HG03469 (cell line): ENCODE data around the gene NFKBIZ.
"Not testable (repeated sequence)": the region's sequence is repeated elsewhere in the genome, so short reads cannot be mapped to it uniquely, and the experiment has no call there.

Experiments used
- ATAC-seq: cut with Tn5 transposase; IDR thresholded peaks from one replicate; pipeline ENCODE4 v1.9.1; 2021; ENCODE audit warnings: mild to moderate bottlenecking, moderate library complexity, moderate number of reproducible peaks; ENCODE audit not compliant: unreplicated experiment

The NFKBIZ gene

GRCh38 chr3:101850246-101851051 lies 1.1 kb downstream of the NFKBIZ start:
- peak; percentile 23 for ATAC-seq

- no peak for ATAC-seq
Observed at GRCh38 chr3:101851072-101851770, 1.9 kb downstream of the NFKBIZ start.

- ATAC-seq: no peak
Observed at GRCh38 chr3:101851850-101852714, 2.8 kb downstream of the NFKBIZ start.

GRCh38 chr3:101852983-101853840 lies 3.9 kb downstream of the NFKBIZ start:
- ATAC-seq: no peak

- no peak for ATAC-seq
Observed at GRCh38 chr3:101853982-101854381, 4.7 kb downstream of the NFKBIZ start.

- no peak for ATAC-seq
Observed at GRCh38 chr3:101854608-101855304, 5.4 kb downstream of the NFKBIZ start.

GRCh38 chr3:101857301-101857741 lies 8.0 kb downstream of the NFKBIZ start:
- no peak for ATAC-seq

GRCh38 chr3:101858464-101859030 lies 9.2 kb downstream of the NFKBIZ start:
- ATAC-seq: no peak

GRCh38 chr3:101859882-101860448 lies 10.7 kb downstream of the NFKBIZ start:
- ATAC-seq: no peak

- ATAC-seq: no peak
Observed at GRCh38 chr3:101861212-101861788, 12.0 kb downstream of the NFKBIZ start.

GRCh38 chr3:101861789-101862415 lies 12.6 kb downstream of the NFKBIZ start:
- ATAC-seq: no peak

- no peak for ATAC-seq
Observed at GRCh38 chr3:101862416-101863165, 13.3 kb downstream of the NFKBIZ start.

GRCh38 chr3:101864926-101865325 lies 15.6 kb downstream of the NFKBIZ start:
- not testable (repeated sequence) for ATAC-seq

GRCh38 chr3:101865751-101866509 lies 16.6 kb downstream of the NFKBIZ start:
- ATAC-seq: no peak

- ATAC-seq: no peak
Observed at GRCh38 chr3:101867511-101867910, 18.2 kb downstream of the NFKBIZ start.

- no peak for ATAC-seq
Observed at GRCh38 chr3:101867996-101868395, 18.7 kb downstream of the NFKBIZ start.
